VCaP (cell line): ENCODE results near the gene MUTYH.
"Not testable (repeated sequence)": the region's sequence is repeated elsewhere in the genome, so short reads cannot be mapped to it uniquely, and the experiment has no call there.

Experiments used
- H3K27ac ChIP-seq: fragments of 450-650 bp; 2 replicates; pipeline ENCODE4 v1.5.1; 2017
- TF ChIP-seq, protein P1 (sequence below): fragments of 450-650 bp; conservative IDR thresholded peaks from 2 replicates; pipeline ENCODE4 v1.5.1; 2017; ENCODE audit warnings: mild to moderate bottlenecking, moderate library complexity

The MUTYH gene

DNA sequence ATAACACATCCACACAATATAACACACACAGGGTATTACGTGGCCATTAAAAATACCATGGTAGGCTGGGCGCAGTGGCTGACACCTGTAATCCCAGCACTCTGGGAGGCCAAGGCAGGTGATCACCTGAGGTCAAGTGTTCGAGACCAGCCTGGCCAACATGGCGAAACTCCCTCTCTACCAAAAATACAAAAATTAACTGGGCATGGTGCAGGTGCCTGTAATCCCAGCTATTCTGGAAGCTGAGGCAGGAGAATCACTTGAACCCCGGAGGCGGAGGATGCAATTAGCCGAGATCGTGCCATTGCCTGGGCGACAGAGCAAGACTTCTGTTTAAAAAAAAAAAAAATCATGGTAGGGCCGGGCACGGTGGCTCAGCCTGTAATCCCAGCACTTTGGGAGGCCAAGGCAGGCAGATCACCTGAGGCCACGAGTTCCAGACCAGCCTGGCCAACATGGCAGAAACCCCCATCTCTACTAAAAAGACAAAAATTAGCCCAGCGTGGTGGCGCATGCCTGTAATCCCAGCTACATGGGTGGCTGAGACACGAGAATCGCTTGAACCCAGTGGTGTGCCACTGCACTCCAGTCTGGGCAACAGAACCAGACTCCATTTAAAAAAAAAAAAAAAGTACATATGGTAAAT, 37.6 kb downstream of the MUTYH start:
- H3K27ac ChIP-seq = peak overlapping the region; percentile 86
- TF ChIP-seq, protein P1, sequence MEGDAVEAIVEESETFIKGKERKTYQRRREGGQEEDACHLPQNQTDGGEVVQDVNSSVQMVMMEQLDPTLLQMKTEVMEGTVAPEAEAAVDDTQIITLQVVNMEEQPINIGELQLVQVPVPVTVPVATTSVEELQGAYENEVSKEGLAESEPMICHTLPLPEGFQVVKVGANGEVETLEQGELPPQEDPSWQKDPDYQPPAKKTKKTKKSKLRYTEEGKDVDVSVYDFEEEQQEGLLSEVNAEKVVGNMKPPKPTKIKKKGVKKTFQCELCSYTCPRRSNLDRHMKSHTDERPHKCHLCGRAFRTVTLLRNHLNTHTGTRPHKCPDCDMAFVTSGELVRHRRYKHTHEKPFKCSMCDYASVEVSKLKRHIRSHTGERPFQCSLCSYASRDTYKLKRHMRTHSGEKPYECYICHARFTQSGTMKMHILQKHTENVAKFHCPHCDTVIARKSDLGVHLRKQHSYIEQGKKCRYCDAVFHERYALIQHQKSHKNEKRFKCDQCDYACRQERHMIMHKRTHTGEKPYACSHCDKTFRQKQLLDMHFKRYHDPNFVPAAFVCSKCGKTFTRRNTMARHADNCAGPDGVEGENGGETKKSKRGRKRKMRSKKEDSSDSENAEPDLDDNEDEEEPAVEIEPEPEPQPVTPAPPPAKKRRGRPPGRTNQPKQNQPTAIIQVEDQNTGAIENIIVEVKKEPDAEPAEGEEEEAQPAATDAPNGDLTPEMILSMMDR = no peak

DNA sequence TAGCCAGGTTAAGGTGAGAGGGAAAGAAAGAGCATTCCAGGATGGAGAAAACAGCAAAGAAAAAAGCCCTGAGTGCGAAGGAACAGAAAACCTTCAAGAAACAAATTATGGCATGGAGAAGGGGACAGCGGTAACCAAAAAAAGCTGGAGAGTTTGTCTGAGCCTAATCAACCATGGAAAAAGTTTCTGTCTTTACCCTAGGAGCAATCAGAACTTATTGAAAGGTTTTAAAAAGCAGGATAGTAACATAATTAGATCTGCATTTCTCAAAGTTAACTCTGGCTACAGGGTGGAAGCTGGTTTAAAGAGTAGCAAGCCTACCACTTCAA, 39.6 kb downstream of the MUTYH start:
- TF ChIP-seq, protein P1 = no peak
- no peak overlapping the region for H3K27ac ChIP-seq

DNA sequence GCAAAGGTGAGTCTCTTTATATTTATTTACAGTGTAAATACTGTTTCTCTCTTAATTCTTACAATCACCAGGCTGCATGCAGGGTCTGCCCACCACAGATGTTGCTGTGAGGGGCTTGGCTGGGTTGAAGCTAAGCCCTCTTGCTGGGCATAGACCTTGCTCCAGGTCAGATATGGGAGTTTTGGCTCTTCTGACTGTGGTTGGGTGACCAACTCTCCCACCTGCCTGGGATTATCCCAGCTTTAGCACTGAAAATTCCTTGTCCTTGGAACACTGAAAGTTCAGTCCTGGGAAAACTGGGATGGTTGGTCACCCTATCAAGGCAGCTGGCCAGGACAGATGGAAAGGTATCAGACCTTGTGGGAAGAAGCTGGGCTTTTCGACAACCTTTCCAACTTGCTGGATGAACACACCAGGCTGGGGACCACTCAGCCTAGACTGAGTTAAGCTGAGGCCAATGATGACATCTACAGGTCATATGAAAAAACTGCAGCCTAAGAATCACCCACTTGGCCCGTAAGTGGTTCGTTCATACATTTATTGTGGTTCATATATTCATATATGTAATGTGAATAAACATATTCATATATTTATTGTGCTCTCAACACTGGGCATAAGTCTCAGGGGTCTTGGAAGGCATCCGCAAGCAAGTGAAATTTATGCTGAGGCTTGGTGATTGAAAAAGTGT, 40.1 kb downstream of the MUTYH start:
- TF ChIP-seq, protein P1 = peak; percentile 87
- peak overlapping the region; percentile 6; the same call in 1 of the 2 replicates for H3K27ac ChIP-seq

DNA sequence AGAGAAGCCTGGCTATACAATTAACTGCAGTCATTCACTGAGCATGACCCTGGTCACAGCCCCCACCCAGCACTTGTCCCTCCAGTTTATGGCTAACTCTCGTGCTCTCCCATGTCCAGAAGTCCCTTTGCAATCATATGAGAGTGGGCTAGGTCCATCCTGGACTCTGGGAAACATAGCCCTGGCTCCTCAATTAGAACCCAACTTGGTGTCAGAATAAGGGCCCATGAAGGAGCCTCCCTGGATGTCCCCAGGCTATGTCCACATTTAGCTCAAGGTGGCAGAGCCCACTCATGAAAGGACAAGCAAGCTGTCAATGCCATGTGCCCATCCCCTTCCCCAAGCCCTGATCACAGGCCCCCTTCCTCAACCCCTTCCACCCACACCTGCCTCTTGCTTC, 40.9 kb downstream of the MUTYH start:
- TF ChIP-seq, protein P1 = no peak

DNA sequence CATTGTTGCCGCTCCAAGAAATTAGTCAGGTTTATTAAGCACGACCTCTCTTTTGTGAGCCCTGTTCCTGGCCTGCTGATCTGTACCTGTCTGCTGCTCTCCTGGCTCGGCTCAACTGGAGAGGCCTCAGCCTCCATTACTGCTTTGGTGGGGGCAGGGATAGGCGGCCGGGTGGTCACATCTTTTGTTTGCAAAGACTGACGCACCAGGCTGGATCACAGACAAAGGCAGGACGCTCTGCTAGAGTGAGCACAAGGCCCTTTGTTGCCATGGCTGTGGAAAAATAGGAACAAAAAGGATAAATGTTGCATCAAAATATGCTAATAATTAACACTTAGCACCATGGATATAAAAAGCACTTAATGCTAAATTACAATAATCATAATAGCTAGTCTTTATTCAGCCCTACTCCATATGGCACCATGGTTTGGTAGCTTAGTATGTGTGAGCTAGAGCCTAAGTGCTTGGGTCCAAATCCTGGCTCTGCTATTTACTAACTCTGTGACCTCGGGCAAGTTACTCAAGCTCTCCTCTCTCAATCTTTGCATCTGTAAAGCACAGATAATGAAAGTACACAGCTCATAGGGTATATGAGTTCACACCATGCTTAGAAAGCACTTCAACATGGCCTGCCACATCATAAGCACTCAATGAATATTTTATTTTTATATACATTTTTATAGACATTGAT, 42.4 kb downstream of the MUTYH start:
- TF ChIP-seq, protein P1 = no peak
- H3K27ac ChIP-seq = no peak overlapping the region

More for the DNA sequence above, 40.9 kb downstream of the MUTYH start:
- H3K27ac ChIP-seq = peak overlapping the region; percentile 6; the same call in 1 of the 2 replicates

DNA sequence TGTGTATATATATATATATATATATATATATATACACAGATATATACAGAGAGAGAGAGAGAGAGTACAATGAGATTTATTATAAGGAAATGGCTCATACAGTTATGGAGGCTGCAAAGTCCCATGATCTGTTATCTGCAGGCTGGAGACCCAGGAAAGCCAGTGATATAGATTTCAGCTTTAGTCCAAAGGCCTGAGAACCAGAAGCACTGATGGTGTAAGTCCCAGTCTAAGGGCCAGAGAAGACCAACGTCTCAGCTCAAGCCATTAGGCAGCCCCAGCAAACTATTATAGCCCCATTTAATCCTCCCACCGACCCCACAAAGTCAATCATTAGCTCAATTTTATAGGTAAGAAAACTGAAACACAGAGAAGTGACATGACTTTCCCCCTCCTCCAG, 48.5 kb downstream of the MUTYH start:
- no peak overlapping the region for H3K27ac ChIP-seq
- TF ChIP-seq, protein P1 = no peak

DNA sequence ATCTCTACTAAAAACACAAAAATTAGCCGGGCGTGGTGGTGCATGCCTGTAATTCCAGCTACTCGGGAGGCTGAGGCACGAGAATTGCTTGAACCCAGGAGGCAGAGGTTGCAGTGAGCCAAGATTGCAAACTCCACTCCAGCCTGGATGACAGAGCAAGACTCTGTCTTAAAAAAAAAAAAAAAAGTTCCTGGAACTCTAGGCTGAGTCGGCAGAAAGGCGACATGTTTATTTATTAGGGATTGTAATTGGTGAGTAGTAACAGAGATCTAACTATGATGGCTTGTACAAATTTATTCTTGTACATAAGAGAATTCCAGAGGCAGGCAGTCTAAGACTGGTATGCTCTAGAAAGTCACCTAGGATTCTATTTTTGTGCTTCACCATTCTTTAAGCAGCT, 49.2 kb downstream of the MUTYH start:
- not testable (repeated sequence) for H3K27ac ChIP-seq

DNA sequence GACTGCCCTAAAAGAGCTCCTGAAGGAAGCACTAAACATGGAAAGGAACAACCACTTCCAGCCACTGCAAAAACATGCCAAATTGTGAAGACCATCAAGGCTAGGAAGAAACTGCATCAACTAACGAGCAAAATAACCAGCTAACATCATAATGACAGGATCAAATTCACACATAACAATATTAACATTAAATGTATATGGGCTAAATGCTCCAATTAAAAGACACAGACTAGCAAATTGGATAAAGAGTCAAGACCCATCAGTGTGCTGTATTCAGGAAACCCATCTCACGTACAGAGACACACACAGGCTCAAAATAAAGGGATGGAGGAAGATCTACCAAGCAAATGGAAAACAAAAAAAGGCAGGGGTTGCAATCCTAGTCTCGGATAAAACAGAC, 53.7 kb downstream of the MUTYH start:
- H3K27ac ChIP-seq = not testable (repeated sequence)

DNA sequence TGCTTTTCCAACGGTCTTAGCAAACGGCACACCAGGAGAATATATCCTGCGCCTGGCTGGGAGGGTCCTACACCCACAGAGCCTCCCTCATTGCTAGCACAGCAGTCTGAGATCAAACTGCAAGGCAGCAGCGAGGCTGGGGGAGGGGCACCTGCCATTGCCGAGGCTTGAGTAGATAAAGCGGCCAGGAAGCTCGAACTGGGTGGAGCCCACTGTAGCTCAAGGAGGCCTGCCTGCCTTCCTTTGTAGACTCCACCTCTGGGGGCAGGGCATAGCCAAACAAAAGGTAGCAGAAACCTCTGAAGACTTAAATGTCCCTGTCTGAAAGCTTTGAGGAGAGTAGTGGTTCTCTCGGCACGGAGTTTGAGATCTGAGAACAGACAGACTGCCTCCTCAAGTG, 55.4 kb downstream of the MUTYH start:
- H3K27ac ChIP-seq = not testable (repeated sequence)
